Aorta (tissue), 5 donors: ENCODE measurements around the gene SYTL3. TPM values are rescaled to one million over a fixed set of nuclear protein-coding genes. Genes with fewer than 3 reads are reported as not detected.
"Not testable (repeated sequence)": the region's sequence is repeated elsewhere in the genome, so short reads cannot be mapped to it uniquely, and the experiment has no call there.

Experiments
- ATAC-seq: fragments of 200-7000 bp; cut with Tn5 transposase; one replicate; pipeline ENCODE4 v1.9.1; 2022; ENCODE audit warnings: moderate library complexity; ENCODE audit not compliant: low FRiP score
- DNase-seq, 2 donors: peaks; one replicate each; pipeline ENCODE4 v3.0.0-alpha.2; 2020
- H3K27ac ChIP-seq, 2 donors: one replicate each; pipeline ENCODE4 v1.5.1; 2013; ENCODE audit warnings: low read length in 2 of 2, mild to moderate bottlenecking in 2 of 2, moderate library complexity in 2 of 2, control low read depth in 1 of 2, inconsistent platforms in 1 of 2, low read depth in 1 of 2
- H3K27me3 ChIP-seq, 2 donors: one replicate each; pipeline ENCODE4 v1.6.1; 2013; ENCODE audit warnings: control low read depth in 1 of 2, low read length in 1 of 2, mild to moderate bottlenecking in 1 of 2, moderate library complexity in 1 of 2; ENCODE audit not compliant: insufficient read depth in 2 of 2, control insufficient read depth in 1 of 2
- H3K36me3 ChIP-seq, 2 donors: one replicate each; pipeline ENCODE4 v1.6.1; 2013; ENCODE audit warnings: control low read depth in 1 of 2, low read length in 1 of 2, mild to moderate bottlenecking in 1 of 2; ENCODE audit not compliant: insufficient read depth in 2 of 2, control insufficient read depth in 1 of 2
- H3K4me1 ChIP-seq, 2 donors: one replicate each; pipeline ENCODE4 v1.6.1; 2013; ENCODE audit warnings: low read length in 2 of 2, control low read depth in 1 of 2, mild to moderate bottlenecking in 1 of 2, moderate library complexity in 1 of 2; ENCODE audit not compliant: insufficient read depth in 2 of 2, control insufficient read depth in 1 of 2
- H3K4me3 ChIP-seq, 2 donors: one replicate each; pipeline ENCODE4 v1.5.1; 2013; ENCODE audit warnings: low read length in 2 of 2, control low read depth in 1 of 2, mild to moderate bottlenecking in 1 of 2
- H3K9me3 ChIP-seq: one replicate; pipeline ENCODE4 v1.6.1; 2013; ENCODE audit warnings: mild to moderate bottlenecking, low read length; ENCODE audit not compliant: control insufficient read depth
- WGBS, 2 donors: extraction: QIAGEN DNeasy Blood & Tissue Kit; methylation state at CpG; one replicate each; pipeline ENCODE4 v1.1.7; 2013; 5-methylcytosine and 5-hydroxymethylcytosine counted together
- intact Hi-C, 2 donors: fragments of 100-400 bp; cut with DNase I; formaldehyde crosslinking; loops; one replicate each; pipeline versions ENCODE4 v1.14.2 to v1.15.0; 2022
- polyA plus RNA-seq, 2 donors: library from polyadenylated mRNA; stranded (reverse); fragments of 200-250 nt; gene quantifications; one replicate each; pipeline ENCODE4 v1.2.3, GENCODE V29; 2013
- total RNA-seq, 2 donors: library from RNA; stranded (reverse); fragmentation: NEBNext Ultra II Directional; extraction: Animal tissue kit (Norgen Biotek cat#: 25700); gene quantifications; one replicate each; pipeline ENCODE4 v1.2.1, GENCODE V29; 2021
- donor health status: healthy with polysubstance abuse.
- donor health status: Bipolar disorder and iron deficiency.
- donor health status: DM: no; HTN: no; CAD: no.
- donor health status: DM: no; HTN: no; CAD: no.
- donor health status: DM: yes; HTN: yes; CAD: no.

SYTL3 gene
- total and polyA plus RNA-seq, 4 donors: 0.64 to 4.7 (median 2.4) TPM

- H3K4me1 ChIP-seq: no peaks in the 10 kb centered on the region
- no peaks in the 10 kb centered on the region for H3K9me3 ChIP-seq
- ATAC-seq (no peak), DNase-seq (peak in 1 of 2 donors; percentile 2)
- H3K36me3 ChIP-seq: no peaks in the 10 kb centered on the region
- no peaks in the 10 kb centered on the region for H3K27me3 ChIP-seq
- H3K4me3 ChIP-seq: peak overlapping the region; percentile 43 to 72
- peak overlapping the region in 1 of 2 donors; percentile 24 for H3K27ac ChIP-seq
- 30 to 31% methylated on average over 21 of the region's 21 CpGs for WGBS, 2 donors
- intact Hi-C loops: no loop called here
Observed at GRCh38 chr6:158645064-158646022, 4.5 kb upstream of the SYTL3 start.

- Histone ChIP-seq H3K9me3 (no peaks in the 10 kb centered on the region), H3K4me3 (no peak overlapping the region), H3K27ac (no peak overlapping the region), H3K4me1 (no peaks in the 10 kb centered on the region), H3K27me3 (no peaks in the 10 kb centered on the region), H3K36me3 (no peaks in the 10 kb centered on the region)
- 73 to 95% methylated on average over 10 of the region's 10 CpGs for WGBS, 2 donors
- DNase-seq: no peak
- ATAC-seq: no peak
- intact Hi-C loops: no loop called here
Observed at GRCh38 chr6:158646023-158646910, 3.6 kb upstream of the SYTL3 start.

GRCh38 chr6:158647501-158647900 is 2.4 kb upstream of the SYTL3 start:
- no peak overlapping the region for H3K4me3 ChIP-seq
- no peaks in the 10 kb centered on the region for H3K4me1 ChIP-seq
- DNase-seq (no peak), ATAC-seq (no peak)
- no peaks in the 10 kb centered on the region for H3K27me3 ChIP-seq
- H3K27ac ChIP-seq: no peak overlapping the region
- intact Hi-C loops: no loop called here
- no peaks in the 10 kb centered on the region for H3K36me3 ChIP-seq
- 42 to 61% methylated on average over 4 of the region's 4 CpGs for WGBS, 2 donors
- H3K9me3 ChIP-seq: no peaks in the 10 kb centered on the region

- no peak for DNase-seq
Observed at GRCh38 chr6:158648682-158649131, 1.1 kb upstream of the SYTL3 start.

GRCh38 chr6:158651981-158652737 is 2.3 kb downstream of the SYTL3 start:
- H3K4me3 ChIP-seq, H3K27ac ChIP-seq, H3K27me3 ChIP-seq, intact Hi-C loops, DNase-seq, ATAC-seq, H3K9me3 ChIP-seq, H3K4me1 ChIP-seq, H3K36me3 ChIP-seq: not testable (repeated sequence)
- WGBS, 2 donors: 84 to 99% methylated on average over 17 of the region's 17 CpGs

More at GRCh38 chr6:158648682-158649131, 1.1 kb upstream of the SYTL3 start:
- Histone ChIP-seq H3K27me3 (no peaks in the 10 kb centered on the region), H3K4me3 (no peak overlapping the region), H3K4me1 (no peaks in the 10 kb centered on the region), H3K36me3 (no peaks in the 10 kb centered on the region), H3K27ac (no peak overlapping the region), H3K9me3 (no peaks in the 10 kb centered on the region)
- ATAC-seq: no peak
- 25 to 42% methylated on average over 5 of the region's 5 CpGs for WGBS, 2 donors
- intact Hi-C loops: no loop called here

- H3K27ac ChIP-seq: no peak overlapping the region
- H3K36me3 ChIP-seq: no peaks in the 10 kb centered on the region
- 61 to 68% methylated on average over 15 of the region's 15 CpGs for WGBS, 2 donors
- H3K27me3 ChIP-seq: no peaks in the 10 kb centered on the region
- H3K4me3 ChIP-seq: no peak overlapping the region
- intact Hi-C loops: no loop called here
- DNase-seq (peak in 1 of 2 donors; percentile 58), ATAC-seq (peak; percentile 38)
- no peaks in the 10 kb centered on the region for H3K4me1 ChIP-seq
- no peaks in the 10 kb centered on the region for H3K9me3 ChIP-seq
Observed at GRCh38 chr6:158653577-158654354, 3.9 kb downstream of the SYTL3 start.

- H3K36me3 ChIP-seq: no peaks in the 10 kb centered on the region
- peak; percentile 85 for ATAC-seq
- 44 to 51% methylated on average over 6 of the region's 6 CpGs for WGBS, 2 donors
- intact Hi-C loops: no loop called here
- no peaks in the 10 kb centered on the region for H3K9me3 ChIP-seq
- no peak overlapping the region for H3K27ac ChIP-seq
- no peaks in the 10 kb centered on the region for H3K4me1 ChIP-seq
- no peaks in the 10 kb centered on the region for H3K27me3 ChIP-seq
- peak in 1 of 2 donors; percentile 89 for DNase-seq
- no peak overlapping the region for H3K4me3 ChIP-seq
Observed at GRCh38 chr6:158654498-158654897, 4.6 kb downstream of the SYTL3 start.
